Measurements from ENCODE around the gene RHOC.

- TF ChIP-seq POLR2A (IDR thresholded peaks at IDR 0.05; ENCODE audit: low read depth, low read length) = no peak
- TF ChIP-seq POLR2AphosphoS5 (IDR thresholded peaks at IDR 0.05; ENCODE audit: low read depth, low read length) = no peak
- TF ChIP-seq TAF1 (IDR thresholded peaks at IDR 0.05; ENCODE audit: borderline replicate concordance, low read depth, low read length) = no peak
Observed at GRCh38 chr1:112720800-112721199, 13.9 kb upstream of the RHOC start.
